GM10266 (cell line): ENCODE results near the gene PWP1.

Experiments used
- DNase-seq: peaks from one replicate; pipeline ENCODE4 v3.0.0; 2012; ENCODE audit errors: extremely low spot score
- TF ChIP-seq, protein P1 (sequence below): IDR thresholded peaks from 2 replicates; pipeline ENCODE4 v1.5.1; 2012; ENCODE audit warnings: mild to moderate bottlenecking, low read depth; ENCODE audit not compliant: control insufficient read depth, insufficient read depth; ENCODE audit errors: missing control alignments

PWP1 gene

GRCh38 chr12:107657621-107658020 is 28.0 kb upstream of the PWP1 start:
- TF ChIP-seq, protein P1, sequence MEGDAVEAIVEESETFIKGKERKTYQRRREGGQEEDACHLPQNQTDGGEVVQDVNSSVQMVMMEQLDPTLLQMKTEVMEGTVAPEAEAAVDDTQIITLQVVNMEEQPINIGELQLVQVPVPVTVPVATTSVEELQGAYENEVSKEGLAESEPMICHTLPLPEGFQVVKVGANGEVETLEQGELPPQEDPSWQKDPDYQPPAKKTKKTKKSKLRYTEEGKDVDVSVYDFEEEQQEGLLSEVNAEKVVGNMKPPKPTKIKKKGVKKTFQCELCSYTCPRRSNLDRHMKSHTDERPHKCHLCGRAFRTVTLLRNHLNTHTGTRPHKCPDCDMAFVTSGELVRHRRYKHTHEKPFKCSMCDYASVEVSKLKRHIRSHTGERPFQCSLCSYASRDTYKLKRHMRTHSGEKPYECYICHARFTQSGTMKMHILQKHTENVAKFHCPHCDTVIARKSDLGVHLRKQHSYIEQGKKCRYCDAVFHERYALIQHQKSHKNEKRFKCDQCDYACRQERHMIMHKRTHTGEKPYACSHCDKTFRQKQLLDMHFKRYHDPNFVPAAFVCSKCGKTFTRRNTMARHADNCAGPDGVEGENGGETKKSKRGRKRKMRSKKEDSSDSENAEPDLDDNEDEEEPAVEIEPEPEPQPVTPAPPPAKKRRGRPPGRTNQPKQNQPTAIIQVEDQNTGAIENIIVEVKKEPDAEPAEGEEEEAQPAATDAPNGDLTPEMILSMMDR = no peak
- DNase-seq = no peak

GRCh38 chr12:107660235-107660634 is 25.4 kb upstream of the PWP1 start:
- DNase-seq = no peak
- TF ChIP-seq, protein P1 = no peak

DNA sequence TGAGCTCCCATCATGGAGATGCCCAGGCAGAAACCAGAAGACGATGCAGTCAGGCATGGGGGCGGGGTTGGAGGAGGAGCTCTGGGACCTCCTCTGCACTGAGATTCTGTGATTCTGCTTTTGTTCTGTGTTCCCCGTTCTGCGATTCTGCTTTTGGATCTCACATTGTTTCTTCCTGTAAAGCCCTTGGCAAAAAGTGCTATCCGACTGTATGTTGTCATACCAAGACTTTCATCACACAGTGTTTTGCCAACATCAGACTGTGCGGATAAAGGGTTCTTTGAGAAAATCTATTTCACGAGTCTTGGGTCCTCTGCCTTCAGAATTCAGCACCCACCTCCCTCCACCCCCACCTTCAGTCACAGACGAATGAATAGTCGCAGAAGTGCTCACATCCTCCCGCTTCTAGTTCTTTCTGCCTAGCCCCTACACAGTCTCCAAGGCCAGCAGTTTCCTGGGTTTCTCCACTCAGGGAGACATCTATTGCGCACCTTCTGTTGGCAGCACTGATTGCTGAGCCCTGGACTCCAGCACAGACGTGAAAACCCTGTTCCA is 24.7 kb upstream of the PWP1 start:
- TF ChIP-seq, protein P1 = no peak
- DNase-seq = no peak

DNA sequence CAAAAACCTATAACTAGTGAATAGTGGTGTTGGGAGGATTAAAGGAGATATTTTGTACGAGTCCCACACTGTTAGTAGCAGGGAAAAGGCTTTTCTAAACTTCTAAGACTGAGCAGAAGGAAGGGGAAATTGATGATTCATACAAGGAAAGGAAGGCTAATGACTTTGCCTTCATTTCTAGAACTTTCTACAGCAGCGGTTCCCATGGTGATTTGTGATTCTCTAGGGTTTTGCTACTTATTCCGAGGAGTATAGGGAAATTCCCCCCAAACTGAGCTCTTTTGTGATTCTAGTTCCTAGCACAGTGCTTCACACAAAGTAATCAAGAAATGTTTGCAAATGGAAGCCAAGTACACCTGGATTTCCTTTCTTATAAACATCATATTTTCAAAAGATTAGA is 23.8 kb upstream of the PWP1 start:
- TF ChIP-seq, protein P1 = no peak

GRCh38 chr12:107662484-107662883 is 23.1 kb upstream of the PWP1 start:
- DNase-seq = no peak
- TF ChIP-seq, protein P1 = no peak

More for the DNA sequence above, 23.8 kb upstream of the PWP1 start:
- DNase-seq = peak; percentile 15

DNA sequence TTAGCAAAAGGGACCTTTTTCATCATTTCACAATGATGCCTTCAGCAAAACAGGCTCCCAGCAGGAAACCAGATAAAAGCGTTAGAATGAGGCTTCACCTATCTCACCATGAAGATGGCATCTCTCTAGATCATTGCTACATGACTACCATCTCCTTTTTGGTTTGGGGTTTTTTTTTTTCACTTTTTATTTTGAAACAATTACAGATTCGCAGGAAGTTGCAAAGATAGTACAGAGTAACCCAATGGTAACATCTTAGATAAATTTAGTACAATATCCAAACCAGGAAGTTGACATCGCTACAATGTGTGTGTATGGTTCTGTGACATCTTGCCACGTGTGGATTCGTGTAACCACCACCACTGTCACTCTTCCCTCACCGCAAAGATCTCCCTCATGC is 22.3 kb upstream of the PWP1 start:
- TF ChIP-seq, protein P1 = no peak
- DNase-seq = no peak

- TF ChIP-seq, protein P1 = no peak
- DNase-seq = no peak
Measured at GRCh38 chr12:107666009-107666408, 19.6 kb upstream of the PWP1 start.
